ENCODE data around the gene SCRG1.

The SCRG1 gene

DNA sequence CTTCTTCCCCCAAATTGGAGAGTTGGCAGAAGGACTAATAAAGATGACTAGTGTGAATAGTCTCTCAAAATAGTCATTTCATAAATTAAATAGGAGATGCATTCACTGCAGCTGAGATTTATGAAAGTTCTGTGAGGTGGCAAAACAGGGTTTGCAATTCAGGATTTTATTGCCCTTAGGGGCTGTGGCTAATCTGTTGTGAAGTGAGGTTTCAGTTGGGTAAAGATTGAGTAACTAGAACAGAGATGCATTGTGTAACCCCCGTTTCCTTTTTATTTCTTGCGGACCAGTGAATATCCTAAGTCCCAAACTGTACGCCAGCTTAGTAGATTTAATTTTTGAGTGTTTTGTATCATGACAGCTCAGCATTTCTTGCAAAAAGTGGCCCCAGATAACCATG lies 16.2 kb upstream of the SCRG1 start:
- TF ChIP-seq, protein P1, sequence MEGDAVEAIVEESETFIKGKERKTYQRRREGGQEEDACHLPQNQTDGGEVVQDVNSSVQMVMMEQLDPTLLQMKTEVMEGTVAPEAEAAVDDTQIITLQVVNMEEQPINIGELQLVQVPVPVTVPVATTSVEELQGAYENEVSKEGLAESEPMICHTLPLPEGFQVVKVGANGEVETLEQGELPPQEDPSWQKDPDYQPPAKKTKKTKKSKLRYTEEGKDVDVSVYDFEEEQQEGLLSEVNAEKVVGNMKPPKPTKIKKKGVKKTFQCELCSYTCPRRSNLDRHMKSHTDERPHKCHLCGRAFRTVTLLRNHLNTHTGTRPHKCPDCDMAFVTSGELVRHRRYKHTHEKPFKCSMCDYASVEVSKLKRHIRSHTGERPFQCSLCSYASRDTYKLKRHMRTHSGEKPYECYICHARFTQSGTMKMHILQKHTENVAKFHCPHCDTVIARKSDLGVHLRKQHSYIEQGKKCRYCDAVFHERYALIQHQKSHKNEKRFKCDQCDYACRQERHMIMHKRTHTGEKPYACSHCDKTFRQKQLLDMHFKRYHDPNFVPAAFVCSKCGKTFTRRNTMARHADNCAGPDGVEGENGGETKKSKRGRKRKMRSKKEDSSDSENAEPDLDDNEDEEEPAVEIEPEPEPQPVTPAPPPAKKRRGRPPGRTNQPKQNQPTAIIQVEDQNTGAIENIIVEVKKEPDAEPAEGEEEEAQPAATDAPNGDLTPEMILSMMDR (IDR thresholded peaks at IDR 0.05; ENCODE audit: borderline replicate concordance, control extremely low read depth, extremely low read depth, insufficient read depth, missing control alignments), result no peak
- in situ Hi-C loops (cut with MboI; ENCODE audit: low sequenced_read_pairs, unreplicated experiment), result loop anchor here (10.0 kb wide), 1 partner anchor 400 kb away; no protein-coding TSS in a partner anchor
- no peak for DNase-seq (ENCODE audit: low spot score)

- in situ Hi-C loops (cut with MboI; ENCODE audit: low sequenced_read_pairs, unreplicated experiment), result loop anchor here (5.0 to 10.0 kb wide), 2 partner anchors 87 to 400 kb away; no protein-coding TSS in a partner anchor
- DNase-seq (ENCODE audit: low spot score), result no peak
- TF ChIP-seq, protein P1 (IDR thresholded peaks at IDR 0.05; ENCODE audit: borderline replicate concordance, control extremely low read depth, extremely low read depth, insufficient read depth, missing control alignments), result no peak
Observed at GRCh38 chr4:173414456-173414855, 15.5 kb upstream of the SCRG1 start.

- in situ Hi-C loops (cut with MboI; ENCODE audit: low sequenced_read_pairs, unreplicated experiment), result loop anchor here (5.0 to 10.0 kb wide), 2 partner anchors 86 to 398 kb away; no protein-coding TSS in a partner anchor
- TF ChIP-seq, protein P1 (IDR thresholded peaks at IDR 0.05; ENCODE audit: borderline replicate concordance, control extremely low read depth, extremely low read depth, insufficient read depth, missing control alignments), result no peak
- DNase-seq (ENCODE audit: low spot score), result no peak
Observed at GRCh38 chr4:173413036-173413435, 14.1 kb upstream of the SCRG1 start.

DNA sequence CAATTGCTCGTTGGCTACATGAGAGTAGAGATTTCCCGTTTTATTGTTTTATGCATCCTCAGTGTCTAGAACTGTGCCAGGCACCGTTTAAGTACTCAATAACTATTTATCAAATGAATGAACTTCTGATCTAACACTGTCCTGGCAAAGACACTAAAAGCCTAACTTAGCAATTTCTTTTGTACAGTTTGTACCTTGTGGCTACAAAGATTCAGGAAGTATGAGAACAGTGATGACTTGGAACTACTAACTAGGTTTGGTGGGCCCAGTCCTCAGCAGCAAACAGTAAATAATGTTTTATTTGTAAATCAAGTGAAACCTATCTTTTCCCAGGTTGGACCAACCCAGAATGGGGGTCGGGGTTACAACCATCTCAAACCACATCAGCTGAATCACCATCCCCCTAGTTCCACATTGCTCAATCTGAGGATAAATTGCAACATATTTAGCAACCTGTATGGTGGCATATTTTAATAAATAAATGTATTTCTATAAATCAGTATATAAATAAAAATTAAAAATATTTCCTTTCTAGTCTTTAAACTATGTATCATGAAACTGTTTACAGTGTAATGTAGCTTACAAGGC lies 12.3 kb upstream of the SCRG1 start:
- in situ Hi-C loops (cut with MboI; ENCODE audit: low sequenced_read_pairs, unreplicated experiment), result loop anchor here (5.0 to 10.0 kb wide), 2 partner anchors 84 to 396 kb away; no protein-coding TSS in a partner anchor
- TF ChIP-seq, protein P1 (IDR thresholded peaks at IDR 0.05; ENCODE audit: borderline replicate concordance, control extremely low read depth, extremely low read depth, insufficient read depth, missing control alignments), result no peak
- DNase-seq (ENCODE audit: low spot score), result no peak

DNA sequence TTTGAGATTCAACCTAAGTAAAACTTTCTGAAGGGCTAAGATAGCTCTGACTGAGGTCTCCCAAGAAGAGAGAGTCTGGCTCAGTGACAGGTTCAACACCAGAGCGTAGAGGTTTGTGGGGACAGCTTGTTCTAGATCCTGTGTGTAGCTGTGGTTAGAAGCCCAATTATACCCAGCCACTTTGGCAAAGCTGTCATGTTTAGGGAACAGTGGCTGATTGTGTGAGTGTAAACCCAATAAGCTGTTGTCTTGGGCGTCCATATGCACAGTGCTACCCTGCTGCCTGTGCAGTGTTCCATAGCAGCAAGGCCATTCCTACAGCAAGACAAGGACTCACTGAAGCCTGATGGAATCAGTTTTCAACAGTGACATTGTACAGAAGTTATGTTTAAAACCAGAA lies 11.2 kb upstream of the SCRG1 start:
- in situ Hi-C loops (cut with MboI; ENCODE audit: low sequenced_read_pairs, unreplicated experiment), result loop anchor here (5.0 to 10.0 kb wide), 2 partner anchors 83 to 395 kb away; no protein-coding TSS in a partner anchor
- DNase-seq (ENCODE audit: low spot score), result no peak
- TF ChIP-seq, protein P1 (IDR thresholded peaks at IDR 0.05; ENCODE audit: borderline replicate concordance, control extremely low read depth, extremely low read depth, insufficient read depth, missing control alignments), result no peak

GRCh38 chr4:173405840-173406606 lies 7.1 kb upstream of the SCRG1 start:
- DNase-seq (ENCODE audit: low spot score), result peak; percentile 34
- in situ Hi-C loops (cut with MboI; ENCODE audit: low sequenced_read_pairs, unreplicated experiment), result no loop called here
- TF ChIP-seq, protein P1 (IDR thresholded peaks at IDR 0.05; ENCODE audit: borderline replicate concordance, control extremely low read depth, extremely low read depth, insufficient read depth, missing control alignments), result no peak

Data from GM13976 (cell line).